SHP77 (cell line): ENCODE measurements around the gene POLL.
"Not testable (repeated sequence)": the region's sequence is repeated elsewhere in the genome, so short reads cannot be mapped to it uniquely, and the experiment has no call there.

ENCODE experiments used
- DNase-seq, 2 experiments: peaks; one replicate each; lab custom pipeline; 2025; lab: John Stamatoyannopoulos, UW

The POLL gene

GRCh38 chr10:101611096-101611905 is 23.2 kb upstream of the POLL start:
- DNase-seq = no peak

- no peak for DNase-seq
Observed at GRCh38 chr10:101609481-101609880, 21.4 kb upstream of the POLL start.

GRCh38 chr10:101607124-101607523 is 19.1 kb upstream of the POLL start:
- no peak for DNase-seq

- DNase-seq = peak; percentile 68 to 77
Observed at GRCh38 chr10:101602761-101603398, 14.8 kb upstream of the POLL start.

DNA sequence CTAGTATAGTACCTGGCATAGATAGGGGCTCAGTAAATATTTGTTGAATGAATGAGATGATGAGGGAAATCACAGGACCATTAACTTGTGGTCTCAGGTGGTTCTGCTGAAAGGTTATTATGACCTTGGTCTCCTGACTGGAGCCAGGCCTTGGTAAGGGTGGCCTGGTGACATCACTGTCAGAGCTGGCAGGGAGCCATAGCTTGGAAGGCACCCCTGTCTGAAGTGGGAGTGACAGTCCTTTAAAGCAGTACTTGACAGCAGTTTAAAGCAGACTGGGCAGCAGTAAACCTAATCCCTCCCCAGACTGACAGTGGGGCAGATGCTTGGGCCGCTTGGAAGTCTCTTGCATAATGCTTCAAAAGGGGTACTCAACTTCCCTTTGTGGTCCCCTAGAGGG is 13.5 kb upstream of the POLL start:
- peak; percentile 65 to 76 for DNase-seq

DNA sequence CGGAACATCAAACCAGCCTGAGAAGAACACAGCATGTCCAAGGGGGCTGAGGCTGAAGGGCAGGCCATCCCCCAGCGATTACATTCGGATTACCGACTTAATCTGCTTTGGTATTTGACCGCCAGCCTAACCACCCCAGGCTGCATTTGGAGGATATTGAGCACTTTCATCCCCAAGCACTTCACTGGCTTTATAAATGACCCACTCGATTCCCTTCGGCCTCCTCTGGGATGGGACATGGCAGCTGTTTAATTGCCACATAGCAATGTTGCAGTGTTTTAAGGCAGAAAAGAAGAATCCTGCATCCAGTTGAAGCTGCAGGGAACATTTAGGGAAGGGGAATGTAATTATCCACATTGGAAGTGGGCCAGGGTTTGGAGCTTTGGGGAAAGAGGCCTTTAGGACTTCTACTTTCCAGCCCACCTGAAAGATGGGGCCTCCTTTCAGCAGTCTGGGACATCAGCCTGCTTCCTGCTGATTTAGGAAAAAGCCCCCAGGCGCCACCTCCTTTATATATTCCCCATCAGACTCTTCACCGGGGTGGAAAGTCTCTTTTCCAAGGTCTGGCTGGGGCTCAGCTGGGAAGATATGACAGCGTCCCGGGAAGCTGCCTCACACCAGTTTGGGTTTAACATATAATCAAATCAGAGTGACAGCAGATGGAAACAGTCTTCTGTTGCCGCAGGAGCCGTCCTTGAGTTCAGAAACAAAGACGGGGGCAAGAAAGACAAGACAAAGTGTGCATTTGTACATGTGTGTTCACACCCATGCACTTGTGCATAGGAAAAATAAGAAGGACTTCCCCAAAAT is 9.2 kb upstream of the POLL start:
- DNase-seq = no peak

DNA sequence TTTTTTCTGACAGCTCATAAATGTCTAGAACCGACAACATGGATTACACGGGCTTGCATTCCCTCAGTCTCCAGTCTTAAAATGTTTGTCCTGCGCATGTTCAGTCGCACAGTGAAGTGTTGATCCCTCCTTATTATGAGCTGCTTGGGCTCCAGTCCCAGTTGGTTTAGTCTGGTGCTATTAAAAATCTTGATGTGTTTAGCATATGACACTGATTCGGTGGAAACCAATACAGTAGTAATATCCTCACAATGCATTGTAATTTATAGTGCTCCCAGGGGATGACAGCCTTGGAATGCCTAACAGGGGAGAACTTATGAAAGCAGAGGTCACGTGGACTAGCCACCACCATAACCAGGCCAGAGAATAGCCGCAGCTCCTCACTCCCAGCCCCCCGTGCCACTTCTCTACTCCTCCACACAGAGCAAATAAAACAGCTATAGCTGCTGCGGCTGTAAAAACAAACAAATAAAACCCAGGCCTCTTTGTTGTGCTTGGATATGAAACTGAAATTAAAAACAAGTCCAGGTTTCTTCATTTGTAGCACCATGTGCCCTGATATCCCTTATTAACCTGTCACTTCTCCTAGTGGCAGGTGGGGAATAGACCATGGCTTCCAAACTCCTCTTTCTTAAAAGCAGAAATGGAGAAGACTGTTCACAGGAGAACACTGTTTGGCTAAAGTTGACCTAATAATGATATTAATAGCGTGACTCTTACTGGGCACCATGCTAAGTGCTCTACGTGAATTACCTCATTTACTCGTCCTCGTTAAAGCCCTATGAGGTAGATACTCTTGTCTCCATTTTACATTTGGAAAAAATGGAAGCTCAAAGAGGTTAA is 7.8 kb upstream of the POLL start:
- no peak for DNase-seq

GRCh38 chr10:101593331-101593730 is 5.3 kb upstream of the POLL start:
- DNase-seq = not testable (repeated sequence)

- DNase-seq = no peak
Observed at GRCh38 chr10:101588879-101589278, 822 bp upstream of the POLL start.

- DNase-seq = no peak
Observed at GRCh38 chr10:101585841-101586240, 2.2 kb downstream of the POLL start.

- DNase-seq = no peak
Observed at GRCh38 chr10:101580486-101581399, 7.3 kb downstream of the POLL start.

DNA sequence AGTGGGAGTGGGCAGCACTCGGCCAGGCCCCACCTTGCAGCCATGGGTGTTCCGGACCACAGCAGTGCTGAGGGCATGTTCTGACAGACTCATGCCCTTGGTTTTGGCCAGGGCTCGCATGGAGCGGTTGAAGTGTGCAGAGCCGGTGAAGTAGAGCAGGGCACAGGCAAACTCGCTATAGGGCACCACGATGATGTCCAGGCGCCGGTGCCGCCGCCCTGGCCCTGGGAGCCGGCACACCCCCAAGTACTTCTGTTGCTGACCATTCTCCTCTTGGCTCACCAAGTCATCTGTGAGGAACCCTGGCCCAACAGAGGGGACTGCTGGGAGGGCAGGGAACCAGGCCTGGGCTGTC is 8.6 kb downstream of the POLL start:
- no peak for DNase-seq

DNA sequence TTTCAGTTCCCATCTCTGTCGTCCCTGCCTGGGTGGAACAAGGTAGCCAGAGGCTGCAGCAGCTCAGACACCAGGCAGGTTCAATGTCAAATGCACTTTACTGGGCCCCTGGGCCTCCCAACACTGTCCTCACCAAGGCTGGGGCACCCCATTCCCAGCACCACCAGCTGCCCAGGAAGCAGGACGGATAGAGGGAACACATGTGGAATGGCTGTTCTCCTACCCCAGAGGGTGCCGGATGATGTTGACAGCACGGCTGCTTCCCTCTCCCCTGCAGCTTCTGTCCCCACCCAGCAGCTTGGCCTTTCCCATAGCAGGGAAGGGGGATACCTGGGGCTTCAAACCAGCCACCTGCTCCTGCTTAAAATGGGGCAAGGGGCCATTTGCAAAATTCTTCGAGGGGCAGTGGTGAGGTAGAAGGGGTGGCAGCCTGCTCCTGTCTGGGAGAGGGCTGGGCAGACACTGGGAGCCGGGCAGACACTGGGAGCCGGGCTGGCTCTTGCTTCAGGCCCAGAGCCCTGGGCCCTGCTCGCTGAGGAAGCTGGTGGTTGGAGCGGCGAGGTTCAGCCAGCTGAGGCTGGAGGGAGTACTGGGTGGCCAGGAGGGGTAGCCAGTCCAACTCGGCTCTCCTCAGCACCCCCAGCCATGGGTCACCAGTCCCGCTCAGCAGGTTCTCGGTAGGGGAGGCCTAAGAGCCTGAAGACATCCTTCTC is 9.1 kb downstream of the POLL start:
- no peak for DNase-seq

DNA sequence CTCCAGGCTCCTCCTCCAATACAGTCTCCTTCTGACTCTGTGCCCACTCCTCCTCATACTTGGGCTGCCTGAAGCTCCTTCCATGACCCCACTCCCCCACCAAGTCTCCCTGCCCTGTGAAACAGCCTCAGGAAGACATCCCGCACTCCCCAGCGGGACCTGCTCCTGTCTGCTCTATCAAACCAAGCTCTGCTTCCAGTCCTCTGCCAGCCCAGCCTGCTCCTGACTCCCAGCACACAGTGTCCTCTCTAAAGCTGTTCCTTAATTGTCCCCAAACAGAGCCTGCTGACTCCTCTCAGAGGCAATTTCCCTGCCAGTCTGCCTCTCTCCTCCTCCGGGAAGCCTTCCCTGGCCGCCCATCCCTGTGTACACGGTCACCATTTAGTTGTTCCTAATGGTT is 9.9 kb downstream of the POLL start:
- DNase-seq = no peak

DNA sequence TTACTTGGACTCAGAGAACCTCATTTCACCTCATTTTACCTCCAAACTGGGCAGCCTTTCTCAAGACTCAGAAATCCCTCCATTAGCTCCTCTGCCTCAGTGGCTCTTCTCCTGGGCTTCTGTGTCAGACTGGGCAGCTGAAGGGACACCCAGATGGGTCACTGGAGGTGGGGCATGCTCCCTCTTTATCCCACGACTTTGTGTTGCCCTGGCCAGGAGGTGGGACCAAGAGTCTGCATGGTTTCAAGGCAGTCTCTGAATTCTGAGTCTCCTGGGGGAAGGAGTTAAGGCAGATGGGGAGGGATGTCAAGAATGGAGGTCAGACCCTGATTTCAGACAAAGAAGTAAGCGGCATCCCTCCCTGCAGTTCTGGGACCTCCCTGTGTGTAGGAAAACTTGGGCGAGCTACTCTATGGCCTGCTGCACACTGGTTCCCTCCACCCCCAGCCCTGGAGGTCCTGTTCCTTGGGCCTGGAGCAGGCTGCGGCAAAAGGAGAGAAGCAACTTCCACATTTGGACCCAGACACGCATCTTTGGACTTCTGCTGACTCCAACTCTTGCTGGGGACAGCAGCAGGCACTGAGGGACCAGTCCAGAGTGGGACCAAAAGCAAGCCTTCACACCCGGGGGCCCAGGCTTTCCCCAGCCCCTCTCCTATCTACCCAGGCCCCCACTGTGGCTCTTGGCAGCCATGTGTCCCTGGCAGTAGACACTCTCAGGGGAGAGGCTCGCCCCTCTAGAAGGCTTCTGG is 10.8 kb downstream of the POLL start:
- no peak for DNase-seq

DNA sequence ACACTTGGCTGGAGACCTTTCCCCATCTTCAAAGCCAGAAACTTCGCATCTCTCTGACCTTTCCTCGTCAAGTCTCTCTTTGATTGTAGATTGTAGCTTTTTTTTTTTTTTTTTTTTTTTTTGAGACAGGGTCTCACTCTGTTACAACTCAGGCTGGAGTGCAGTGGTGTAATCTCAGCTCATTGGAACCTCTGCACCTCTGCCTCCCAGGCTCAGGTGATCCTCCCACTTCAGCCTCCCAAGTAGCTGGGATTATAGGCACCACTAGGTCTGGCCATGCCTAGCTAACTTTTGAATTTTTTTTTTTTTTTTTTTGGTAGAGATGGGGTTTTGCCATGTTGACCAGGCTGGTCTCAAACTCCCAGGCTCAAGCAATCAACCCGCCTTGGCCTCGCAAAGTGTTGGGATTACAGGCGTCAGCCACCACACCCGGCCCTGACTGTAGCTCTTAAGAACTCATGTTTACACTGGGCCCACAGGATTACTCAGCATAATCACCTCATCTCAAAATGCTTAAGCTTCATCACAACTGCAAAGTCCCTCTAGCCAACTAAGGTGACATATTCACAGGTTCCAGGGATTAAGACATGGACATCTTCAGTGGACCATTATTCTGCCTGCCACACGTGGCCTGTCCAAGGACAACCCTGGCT is 11.7 kb downstream of the POLL start:
- no peak for DNase-seq

GRCh38 chr10:101575580-101576210 is 12.4 kb downstream of the POLL start:
- no peak for DNase-seq

GRCh38 chr10:101575091-101575490 is 13.0 kb downstream of the POLL start:
- DNase-seq = no peak
